Measurements from ENCODE around the gene MMS19. TPM values are rescaled to one million over a fixed set of nuclear protein-coding genes. Genes with fewer than 3 reads are reported as not detected.

The MMS19 gene
- total RNA-seq, 1 donor from 2014 or later, result 85.2 TPM

- no peak overlapping the region for H3K4me3 ChIP-seq (ENCODE audit: low read depth, low read length)
- H3K36me3 ChIP-seq (ENCODE audit: control insufficient read depth, insufficient read depth, low read length), result no peaks in the 10 kb centered on the region
- H3K27me3 ChIP-seq (ENCODE audit: control insufficient read depth, insufficient read depth, low read length), result no peaks in the 10 kb centered on the region
- TF ChIP-seq, protein P1, sequence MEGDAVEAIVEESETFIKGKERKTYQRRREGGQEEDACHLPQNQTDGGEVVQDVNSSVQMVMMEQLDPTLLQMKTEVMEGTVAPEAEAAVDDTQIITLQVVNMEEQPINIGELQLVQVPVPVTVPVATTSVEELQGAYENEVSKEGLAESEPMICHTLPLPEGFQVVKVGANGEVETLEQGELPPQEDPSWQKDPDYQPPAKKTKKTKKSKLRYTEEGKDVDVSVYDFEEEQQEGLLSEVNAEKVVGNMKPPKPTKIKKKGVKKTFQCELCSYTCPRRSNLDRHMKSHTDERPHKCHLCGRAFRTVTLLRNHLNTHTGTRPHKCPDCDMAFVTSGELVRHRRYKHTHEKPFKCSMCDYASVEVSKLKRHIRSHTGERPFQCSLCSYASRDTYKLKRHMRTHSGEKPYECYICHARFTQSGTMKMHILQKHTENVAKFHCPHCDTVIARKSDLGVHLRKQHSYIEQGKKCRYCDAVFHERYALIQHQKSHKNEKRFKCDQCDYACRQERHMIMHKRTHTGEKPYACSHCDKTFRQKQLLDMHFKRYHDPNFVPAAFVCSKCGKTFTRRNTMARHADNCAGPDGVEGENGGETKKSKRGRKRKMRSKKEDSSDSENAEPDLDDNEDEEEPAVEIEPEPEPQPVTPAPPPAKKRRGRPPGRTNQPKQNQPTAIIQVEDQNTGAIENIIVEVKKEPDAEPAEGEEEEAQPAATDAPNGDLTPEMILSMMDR (IDR thresholded peaks at IDR 0.05; ENCODE audit: insufficient read depth, low read length, poor library complexity, severe bottlenecking), result no peak
- no peak for DNase-seq (ENCODE audit: low read depth)
Measured at GRCh38 chr10:97520978-97521761, 22.9 kb upstream of the MMS19 start.

DNA sequence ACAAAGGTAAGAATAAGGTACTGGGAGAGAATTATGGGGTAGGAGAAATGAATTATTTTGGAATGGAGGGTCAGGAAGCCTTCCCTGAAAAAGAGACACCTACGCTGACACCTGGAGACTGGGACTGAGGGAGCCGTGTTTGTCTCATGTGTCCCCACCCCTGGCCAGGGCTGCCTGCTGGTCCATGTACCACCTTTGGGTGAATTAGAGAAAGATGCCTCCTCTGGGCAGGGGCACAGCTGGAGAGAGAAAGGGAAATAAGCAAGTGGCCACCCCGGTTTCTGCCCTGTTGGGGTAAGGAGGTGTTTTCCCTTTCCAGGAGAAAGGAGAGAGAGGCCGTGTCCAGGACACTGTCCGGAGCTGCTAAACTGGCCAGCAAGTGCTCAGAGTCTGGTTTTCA lies 22.3 kb upstream of the MMS19 start:
- Histone ChIP-seq H3K36me3 (ENCODE audit: control insufficient read depth, insufficient read depth, low read length) (no peaks in the 10 kb centered on the region), H3K27me3 (ENCODE audit: control insufficient read depth, insufficient read depth, low read length) (no peaks in the 10 kb centered on the region), H3K4me3 (ENCODE audit: low read depth, low read length) (no peak overlapping the region)
- no peak for DNase-seq (ENCODE audit: low read depth)
- TF ChIP-seq, protein P1 (IDR thresholded peaks at IDR 0.05; ENCODE audit: insufficient read depth, low read length, poor library complexity, severe bottlenecking), result no peak

DNA sequence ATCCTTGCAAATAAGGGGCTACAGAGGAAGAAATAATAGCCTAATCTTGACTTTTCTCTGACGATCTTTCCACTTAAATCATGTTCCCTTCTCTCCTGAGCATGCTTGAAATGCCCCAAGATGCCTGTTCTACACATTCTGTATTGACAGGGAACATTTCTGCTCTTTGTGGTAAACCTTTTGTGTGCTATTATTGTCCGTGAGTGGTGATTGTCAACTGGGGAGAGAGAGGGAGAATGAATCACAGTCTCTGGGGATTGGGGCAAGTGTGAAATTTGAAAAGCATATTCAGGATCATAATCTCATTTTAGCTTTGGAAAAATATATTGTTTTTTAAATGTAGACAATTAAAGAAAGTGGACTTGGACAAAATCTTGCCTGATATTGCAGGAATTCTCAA lies 21.1 kb upstream of the MMS19 start:
- no peaks in the 10 kb centered on the region for H3K36me3 ChIP-seq (ENCODE audit: control insufficient read depth, insufficient read depth, low read length)
- H3K27me3 ChIP-seq (ENCODE audit: control insufficient read depth, insufficient read depth, low read length), result no peaks in the 10 kb centered on the region
- TF ChIP-seq, protein P1 (IDR thresholded peaks at IDR 0.05; ENCODE audit: insufficient read depth, low read length, poor library complexity, severe bottlenecking), result no peak
- H3K4me3 ChIP-seq (ENCODE audit: low read depth, low read length), result no peak overlapping the region
- no peak for DNase-seq (ENCODE audit: low read depth)

DNA sequence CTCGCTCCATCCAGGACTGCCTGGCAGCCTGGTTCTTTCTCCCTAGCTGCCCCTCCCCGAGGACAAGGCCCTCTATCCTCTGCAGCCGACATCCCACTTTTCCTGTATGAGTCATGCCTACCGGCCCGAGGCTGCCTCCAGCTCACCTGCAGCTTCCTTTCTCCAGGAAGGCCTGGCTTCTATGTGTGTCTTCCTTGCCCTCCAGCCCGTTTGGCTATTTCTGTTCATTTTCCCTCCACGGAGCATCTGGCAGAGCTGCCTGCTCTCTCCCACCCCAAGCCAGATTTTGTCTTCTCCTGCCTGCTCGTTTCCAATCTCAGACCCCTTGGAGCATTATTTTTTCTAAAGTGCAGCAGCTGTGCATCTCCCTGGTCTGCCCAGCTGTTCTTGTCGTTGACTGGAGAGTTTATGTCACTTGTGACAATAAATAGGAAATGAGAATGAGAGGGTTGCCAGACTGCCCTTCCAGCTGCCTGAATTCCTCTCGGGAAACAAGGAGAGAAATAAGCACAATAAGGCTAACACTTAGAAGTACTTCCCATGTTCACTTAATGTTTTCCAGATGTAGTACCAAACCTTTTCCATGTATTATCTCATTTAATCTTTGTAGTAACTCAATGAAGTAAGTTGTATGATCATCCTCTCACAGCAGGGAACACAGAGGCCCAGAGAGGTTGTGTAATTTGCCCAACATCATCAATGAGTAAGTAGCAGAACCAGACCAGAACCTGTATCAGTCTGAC lies 20.2 kb upstream of the MMS19 start:
- no peaks in the 10 kb centered on the region for H3K36me3 ChIP-seq (ENCODE audit: control insufficient read depth, insufficient read depth, low read length)

GRCh38 chr10:97517778-97518300 lies 19.6 kb upstream of the MMS19 start:
- TF ChIP-seq, protein P1 (IDR thresholded peaks at IDR 0.05; ENCODE audit: insufficient read depth, low read length, poor library complexity, severe bottlenecking), result no peak
- no peak for DNase-seq (ENCODE audit: low read depth)
- H3K4me3 ChIP-seq (ENCODE audit: low read depth, low read length), result no peak overlapping the region
- no peaks in the 10 kb centered on the region for H3K27me3 ChIP-seq (ENCODE audit: control insufficient read depth, insufficient read depth, low read length)
- no peaks in the 10 kb centered on the region for H3K36me3 ChIP-seq (ENCODE audit: control insufficient read depth, insufficient read depth, low read length)

More for the DNA sequence above, 20.2 kb upstream of the MMS19 start:
- TF ChIP-seq, protein P1 (IDR thresholded peaks at IDR 0.05; ENCODE audit: insufficient read depth, low read length, poor library complexity, severe bottlenecking), result no peak
- Histone ChIP-seq H3K27me3 (ENCODE audit: control insufficient read depth, insufficient read depth, low read length) (no peaks in the 10 kb centered on the region), H3K4me3 (ENCODE audit: low read depth, low read length) (no peak overlapping the region)
- no peak for DNase-seq (ENCODE audit: low read depth)
